Thyroid gland (tissue), 4 donors: Measurements from ENCODE around the gene KBTBD6. TPM values are rescaled to one million over a fixed set of nuclear protein-coding genes. Genes with fewer than 3 reads are reported as not detected.

Experiments used
- DNase-seq, 2 donors: peaks; one replicate each; pipeline ENCODE4 v3.0.0-alpha.2; 2019
- H3K27ac ChIP-seq, 3 donors: fragments of 200-600 bp; sonication (generic); 1 replicate in 2 of 3; 2 replicates in 1 of 3; pipeline ENCODE4 v1.5.1; 2016 to 2019; ENCODE audit warnings: mild to moderate bottlenecking in 1 of 3, moderate library complexity in 1 of 3
- H3K27me3 ChIP-seq: fragments of 200-600 bp; sonication (generic); one replicate; pipeline ENCODE4 v1.5.1; 2019
- H3K36me3 ChIP-seq, 2 donors: fragments of 200-600 bp; sonication (generic); one replicate each; pipeline ENCODE4 v1.5.1; 2016 to 2019
- H3K4me1 ChIP-seq, 2 donors: fragments of 200-600 bp; sonication (generic); one replicate each; pipeline ENCODE4 v1.5.1; 2017 to 2019
- H3K4me3 ChIP-seq, 3 donors: fragments of 200-600 bp; sonication (generic); replicated peaks in 1 of 3; 1 replicate in 2 of 3; 2 replicates in 1 of 3; pipeline ENCODE4 v1.5.1; 2016; ENCODE audit warnings: mild to moderate bottlenecking in 1 of 3
- H3K9me3 ChIP-seq: fragments of 200-600 bp; sonication (generic); one replicate; pipeline ENCODE4 v1.5.1; 2017
- POLR2A ChIP-seq, 2 donors: fragments of 450-650 bp; IDR thresholded peaks; one replicate each; pipeline ENCODE4 v1.6.1; 2017; ENCODE audit warnings: antibody characterized with exemption in 2 of 2, mild to moderate bottlenecking in 2 of 2, moderate library complexity in 1 of 2
- WGBS, 2 donors: methylation state at CpG; one replicate each; pipeline ENCODE4 v1.1.5; 2017; 5-methylcytosine and 5-hydroxymethylcytosine counted together
- intact Hi-C: fragments of 100-400 bp; cut with DNase I; formaldehyde crosslinking; loops from one replicate; pipeline ENCODE4 v1.15.1; 2023
- total RNA-seq, 4 donors: library from RNA; depleted of rRNA; stranded (reverse); fragments of >200 nt; gene quantifications; one replicate each; pipeline ENCODE4 v1.2.3, GENCODE V29; 2016
- TF ChIP-seq, protein P1 (sequence below), 6 experiments: fragments of 200-600 bp in 3 of 6; fragments of 450-650 bp in 3 of 6; sonication (generic) in 3 of 6; IDR thresholded peaks; one replicate each; pipeline ENCODE4 v1.5.1; 2016 to 2019; ENCODE audit warnings: antibody characterized with exemption in 6 of 6, mild to moderate bottlenecking in 2 of 6, inconsistent platforms in 1 of 6, moderate library complexity in 1 of 6

The KBTBD6 gene
- total RNA-seq, 4 donors from 2014 or later, result 10.2 to 11.9 (median 11.2) TPM

DNA sequence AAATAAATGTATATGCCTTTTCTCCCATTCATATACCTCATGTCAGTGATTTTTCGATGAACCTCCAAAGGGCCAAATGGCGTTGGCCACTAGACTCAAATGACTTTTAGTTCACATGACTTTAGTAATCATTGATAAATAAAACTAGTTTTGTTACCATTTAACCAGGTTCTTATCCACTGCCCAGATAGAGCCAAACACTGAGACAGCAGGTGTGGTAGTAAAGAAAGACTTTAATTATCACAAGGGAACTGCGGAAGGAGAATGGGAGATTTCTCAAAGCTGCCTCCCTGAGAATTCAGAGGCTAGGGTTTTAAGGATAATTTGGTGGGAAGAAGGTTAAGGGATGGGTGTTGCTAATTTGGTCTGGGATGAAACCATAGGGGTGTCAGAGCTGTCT lies 19.4 kb upstream of the KBTBD6 start:
- TF ChIP-seq, protein P1, sequence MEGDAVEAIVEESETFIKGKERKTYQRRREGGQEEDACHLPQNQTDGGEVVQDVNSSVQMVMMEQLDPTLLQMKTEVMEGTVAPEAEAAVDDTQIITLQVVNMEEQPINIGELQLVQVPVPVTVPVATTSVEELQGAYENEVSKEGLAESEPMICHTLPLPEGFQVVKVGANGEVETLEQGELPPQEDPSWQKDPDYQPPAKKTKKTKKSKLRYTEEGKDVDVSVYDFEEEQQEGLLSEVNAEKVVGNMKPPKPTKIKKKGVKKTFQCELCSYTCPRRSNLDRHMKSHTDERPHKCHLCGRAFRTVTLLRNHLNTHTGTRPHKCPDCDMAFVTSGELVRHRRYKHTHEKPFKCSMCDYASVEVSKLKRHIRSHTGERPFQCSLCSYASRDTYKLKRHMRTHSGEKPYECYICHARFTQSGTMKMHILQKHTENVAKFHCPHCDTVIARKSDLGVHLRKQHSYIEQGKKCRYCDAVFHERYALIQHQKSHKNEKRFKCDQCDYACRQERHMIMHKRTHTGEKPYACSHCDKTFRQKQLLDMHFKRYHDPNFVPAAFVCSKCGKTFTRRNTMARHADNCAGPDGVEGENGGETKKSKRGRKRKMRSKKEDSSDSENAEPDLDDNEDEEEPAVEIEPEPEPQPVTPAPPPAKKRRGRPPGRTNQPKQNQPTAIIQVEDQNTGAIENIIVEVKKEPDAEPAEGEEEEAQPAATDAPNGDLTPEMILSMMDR (IDR thresholded peaks at IDR 0.05), result no peak
- no peak for TF ChIP-seq POLR2A (IDR thresholded peaks at IDR 0.05)
- no peaks in the 10 kb centered on the region for H3K4me1 ChIP-seq
- no peak overlapping the region for H3K27ac ChIP-seq
- H3K36me3 ChIP-seq, result no peaks in the 10 kb centered on the region
- H3K27me3 ChIP-seq, result no peaks in the 10 kb centered on the region
- H3K9me3 ChIP-seq, result no peaks in the 10 kb centered on the region
- H3K4me3 ChIP-seq, result no peak overlapping the region
- 96 to 99% methylated on average over 3 of the region's 3 CpGs for WGBS, 2 donors
- intact Hi-C loops, result no loop called here
- no peak for DNase-seq

DNA sequence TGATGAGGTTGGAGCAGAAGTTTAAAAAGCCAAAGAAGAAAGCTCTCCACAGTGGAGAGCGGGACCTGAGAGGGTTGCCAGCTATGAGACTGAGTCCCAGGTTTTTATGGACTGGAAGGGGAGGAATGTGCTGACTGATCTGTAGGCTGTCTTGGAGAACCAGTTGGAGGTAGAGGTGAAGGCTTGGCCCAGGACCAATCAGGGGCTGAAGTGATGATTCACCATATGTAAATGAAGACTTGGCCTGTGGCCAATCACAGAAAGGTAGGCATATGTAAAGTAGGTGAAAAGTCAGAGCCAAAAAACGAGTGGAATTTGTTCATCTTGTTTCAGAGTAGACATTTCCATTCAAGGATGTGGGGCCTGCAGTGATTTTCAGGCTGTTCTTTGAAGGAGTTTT lies 17.5 kb upstream of the KBTBD6 start:
- Histone ChIP-seq H3K4me3 (no peak overlapping the region), H3K36me3 (no peaks in the 10 kb centered on the region), H3K27ac (no peak overlapping the region), H3K4me1 (no peaks in the 10 kb centered on the region), H3K9me3 (no peaks in the 10 kb centered on the region), H3K27me3 (no peaks in the 10 kb centered on the region)
- 85 to 86% methylated on average over 2 of the region's 2 CpGs for WGBS, 2 donors
- no peak for DNase-seq
- intact Hi-C loops, result no loop called here
- TF ChIP-seq, protein P1 (IDR thresholded peaks at IDR 0.05), result no peak
- TF ChIP-seq POLR2A (IDR thresholded peaks at IDR 0.05), result no peak

GRCh38 chr13:41148419-41149283 lies 16.0 kb upstream of the KBTBD6 start:
- DNase-seq, result no peak
- intact Hi-C loops, result no loop called here
- H3K4me1 ChIP-seq, result no peaks in the 10 kb centered on the region
- no peaks in the 10 kb centered on the region for H3K27me3 ChIP-seq
- WGBS, 2 donors, result 89 to 95% methylated on average over 3 of the region's 3 CpGs
- no peak overlapping the region for H3K27ac ChIP-seq
- H3K9me3 ChIP-seq, result no peaks in the 10 kb centered on the region
- H3K36me3 ChIP-seq, result no peaks in the 10 kb centered on the region
- H3K4me3 ChIP-seq, result no peak overlapping the region
- no peak for TF ChIP-seq POLR2A (IDR thresholded peaks at IDR 0.05)
- TF ChIP-seq, protein P1 (IDR thresholded peaks at IDR 0.05), result no peak

GRCh38 chr13:41145136-41145908 lies 12.7 kb upstream of the KBTBD6 start:
- no peak overlapping the region for H3K4me3 ChIP-seq
- no peaks in the 10 kb centered on the region for H3K4me1 ChIP-seq
- no peaks in the 10 kb centered on the region for H3K27me3 ChIP-seq
- no peaks in the 10 kb centered on the region for H3K36me3 ChIP-seq
- intact Hi-C loops, result no loop called here
- no peak for DNase-seq
- TF ChIP-seq, protein P1 (IDR thresholded peaks at IDR 0.05), result no peak
- TF ChIP-seq POLR2A (IDR thresholded peaks at IDR 0.05), result no peak
- no peak overlapping the region for H3K27ac ChIP-seq
- 75 to 91% methylated on average over 4 of the region's 4 CpGs for WGBS, 2 donors
- no peaks in the 10 kb centered on the region for H3K9me3 ChIP-seq

GRCh38 chr13:41144576-41144975 lies 12.0 kb upstream of the KBTBD6 start:
- Histone ChIP-seq H3K27me3 (no peaks in the 10 kb centered on the region), H3K27ac (no peak overlapping the region), H3K4me3 (no peak overlapping the region), H3K9me3 (no peaks in the 10 kb centered on the region), H3K36me3 (no peaks in the 10 kb centered on the region), H3K4me1 (no peaks in the 10 kb centered on the region)
- TF ChIP-seq, protein P1 (IDR thresholded peaks at IDR 0.05), result no peak
- TF ChIP-seq POLR2A (IDR thresholded peaks at IDR 0.05), result no peak
- intact Hi-C loops, result no loop called here
- 70 to 81% methylated on average over 2 of the region's 2 CpGs for WGBS, 2 donors
- DNase-seq, result no peak
